Activated naive CD4-positive, alpha-beta T cell treated with anti-CD3 and anti-CD28 coated beads, Interleukin-2, amount 50 U/mL, for 24 hours (primary cell): ENCODE results near the gene CDY1B.
"Not testable (repeated sequence)": the region's sequence is repeated elsewhere in the genome, so short reads cannot be mapped to it uniquely, and the experiment has no call there.

Source experiments
- H3K27ac Mint-ChIP-seq: one replicate; pipeline ENCODE4 v1.8.0; 2021; ENCODE audit warnings: mild to moderate bottlenecking, mixed read lengths
- H3K27me3 Mint-ChIP-seq: one replicate; pipeline ENCODE4 v1.8.0; 2021; ENCODE audit warnings: mixed read lengths
- H3K36me3 Mint-ChIP-seq: one replicate; pipeline ENCODE4 v1.8.0; 2021; ENCODE audit warnings: mixed read lengths
- H3K4me1 Mint-ChIP-seq: one replicate; pipeline ENCODE4 v1.8.0; 2021; ENCODE audit warnings: mixed read lengths
- H3K4me3 Mint-ChIP-seq: one replicate; pipeline ENCODE4 v1.8.0; 2021; ENCODE audit warnings: mild to moderate bottlenecking, mixed read lengths
- H3K9me3 Mint-ChIP-seq: one replicate; pipeline ENCODE4 v1.8.0; 2021; ENCODE audit warnings: mixed read lengths

The CDY1B gene

GRCh38 chrY:24047919-24048318 lies at the start of gene CDY1B:
TSS of gene CDY1B (minus strand) at chrY:24048019. CDS start at chrY:24047688, 331 bp downstream.
- not testable (repeated sequence) for H3K27me3 Mint-ChIP-seq, H3K4me3 Mint-ChIP-seq, H3K27ac Mint-ChIP-seq, H3K4me1 Mint-ChIP-seq, H3K9me3 Mint-ChIP-seq, H3K36me3 Mint-ChIP-seq

DNA sequence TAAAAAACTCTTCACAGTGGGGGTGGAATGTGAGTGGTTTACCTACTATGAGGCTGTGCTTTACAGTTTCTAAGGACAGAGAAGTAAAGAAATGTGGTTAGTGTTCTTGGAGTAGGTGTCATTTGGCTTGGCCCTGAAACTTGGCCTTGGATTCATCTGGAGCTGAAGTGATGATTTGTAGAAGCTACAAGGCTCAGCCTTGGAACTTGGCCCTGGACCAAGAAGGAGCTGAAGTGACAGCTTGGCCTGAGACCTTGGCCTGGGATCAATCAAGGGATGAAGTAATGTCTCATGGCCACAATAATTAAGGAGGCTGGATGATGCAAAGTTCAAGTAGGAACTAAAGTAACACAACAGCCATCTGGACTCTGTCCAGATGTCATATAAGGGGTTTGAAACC lies 1.7 kb upstream of the CDY1B start:
- not testable (repeated sequence) for H3K27me3 Mint-ChIP-seq, H3K36me3 Mint-ChIP-seq, H3K4me1 Mint-ChIP-seq, H3K4me3 Mint-ChIP-seq, H3K9me3 Mint-ChIP-seq, H3K27ac Mint-ChIP-seq

- H3K27me3 Mint-ChIP-seq, H3K4me1 Mint-ChIP-seq, H3K36me3 Mint-ChIP-seq, H3K4me3 Mint-ChIP-seq, H3K27ac Mint-ChIP-seq, H3K9me3 Mint-ChIP-seq: not testable (repeated sequence)
Observed at GRCh38 chrY:24043209-24043608, 4.6 kb downstream of the CDY1B start.

GRCh38 chrY:24039008-24039718 lies 8.7 kb downstream of the CDY1B start:
- not testable (repeated sequence) for H3K27me3 Mint-ChIP-seq, H3K36me3 Mint-ChIP-seq, H3K9me3 Mint-ChIP-seq, H3K4me1 Mint-ChIP-seq, H3K4me3 Mint-ChIP-seq, H3K27ac Mint-ChIP-seq

GRCh38 chrY:24026212-24027103 lies 21.4 kb downstream of the CDY1B start:
- not testable (repeated sequence) for H3K27me3 Mint-ChIP-seq, H3K4me1 Mint-ChIP-seq, H3K36me3 Mint-ChIP-seq, H3K9me3 Mint-ChIP-seq, H3K27ac Mint-ChIP-seq, H3K4me3 Mint-ChIP-seq
